ENCODE results near the gene USP40.

DNA sequence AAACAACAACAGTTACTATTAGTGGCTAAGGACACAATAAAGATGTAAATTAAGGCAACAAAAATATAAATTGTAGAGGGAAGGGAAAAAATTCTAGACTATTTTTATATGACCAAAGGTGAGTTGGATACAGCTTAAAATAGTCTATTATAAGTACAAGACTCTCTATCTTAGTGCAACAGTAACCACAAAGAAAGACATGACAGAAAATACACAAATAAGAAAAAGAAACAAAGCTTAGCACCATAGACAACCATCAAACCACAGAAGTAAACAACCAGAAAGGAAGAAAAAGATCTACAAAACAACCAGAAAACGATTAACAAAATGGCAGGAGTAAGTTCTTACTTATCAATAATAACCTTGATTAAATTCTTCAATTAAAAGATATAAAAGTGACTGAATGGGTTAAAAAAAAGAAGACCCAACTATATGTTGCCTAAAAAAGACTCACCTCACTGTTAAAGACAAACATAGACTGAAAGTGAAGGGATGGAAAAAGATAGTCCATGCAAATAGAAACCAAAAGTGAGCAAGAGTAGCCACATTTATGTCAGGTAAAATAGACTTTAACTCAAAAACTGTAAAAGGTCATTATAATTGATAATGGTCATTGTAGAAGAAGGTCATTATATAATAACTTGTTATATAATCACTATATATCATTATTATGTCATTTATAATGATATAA is 62.5 kb downstream of the USP40 start:
- TF ChIP-seq, protein P1, sequence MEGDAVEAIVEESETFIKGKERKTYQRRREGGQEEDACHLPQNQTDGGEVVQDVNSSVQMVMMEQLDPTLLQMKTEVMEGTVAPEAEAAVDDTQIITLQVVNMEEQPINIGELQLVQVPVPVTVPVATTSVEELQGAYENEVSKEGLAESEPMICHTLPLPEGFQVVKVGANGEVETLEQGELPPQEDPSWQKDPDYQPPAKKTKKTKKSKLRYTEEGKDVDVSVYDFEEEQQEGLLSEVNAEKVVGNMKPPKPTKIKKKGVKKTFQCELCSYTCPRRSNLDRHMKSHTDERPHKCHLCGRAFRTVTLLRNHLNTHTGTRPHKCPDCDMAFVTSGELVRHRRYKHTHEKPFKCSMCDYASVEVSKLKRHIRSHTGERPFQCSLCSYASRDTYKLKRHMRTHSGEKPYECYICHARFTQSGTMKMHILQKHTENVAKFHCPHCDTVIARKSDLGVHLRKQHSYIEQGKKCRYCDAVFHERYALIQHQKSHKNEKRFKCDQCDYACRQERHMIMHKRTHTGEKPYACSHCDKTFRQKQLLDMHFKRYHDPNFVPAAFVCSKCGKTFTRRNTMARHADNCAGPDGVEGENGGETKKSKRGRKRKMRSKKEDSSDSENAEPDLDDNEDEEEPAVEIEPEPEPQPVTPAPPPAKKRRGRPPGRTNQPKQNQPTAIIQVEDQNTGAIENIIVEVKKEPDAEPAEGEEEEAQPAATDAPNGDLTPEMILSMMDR (IDR thresholded peaks at IDR 0.05) = no peak
- TF ChIP-seq POLR2A (IDR thresholded peaks at IDR 0.05) = no peak
